Keratinocyte (primary cell): ENCODE measurements around the gene OR2F2. TPM values are rescaled to one million over a fixed set of nuclear protein-coding genes. Genes with fewer than 3 reads are reported as not detected.

Experiments
- DNase-seq: peaks from one replicate; pipeline ENCODE4 v3.0.0-alpha.2; 2011; ENCODE audit warnings: low read depth, missing footprints, low spot score
- FAIRE-seq: peaks from 2 replicates; lab custom pipeline; 2011; peaks lifted over from hg19 to GRCh38; lab: Jason Lieb, UNC
- H2AFZ ChIP-seq: 2 replicates; pipeline ENCODE4 v1.6.0; 2012; ENCODE audit warnings: low read length, control low read depth, inconsistent platforms; ENCODE audit not compliant: control insufficient read depth
- H3K27ac ChIP-seq: 2 replicates; pipeline ENCODE4 v1.5.1; 2011; ENCODE audit warnings: low read length; ENCODE audit not compliant: control insufficient read depth, insufficient read depth
- H3K27me3 ChIP-seq: 3 replicates; pipeline ENCODE4 v1.6.0; 2011; ENCODE audit warnings: low read length; ENCODE audit not compliant: control insufficient read depth, insufficient read depth; ENCODE audit errors: extremely low read depth
- H3K36me3 ChIP-seq, 2 experiments: 2 replicates in 1 of 2; 3 replicates in 1 of 2; pipeline ENCODE4 v1.5.1; 2011; ENCODE audit warnings: low read length in 2 of 2, mild to moderate bottlenecking in 1 of 2; ENCODE audit not compliant: control insufficient read depth in 2 of 2, insufficient read depth in 2 of 2; ENCODE audit errors: extremely low read depth in 1 of 2
- H3K4me1 ChIP-seq: 3 replicates; pipeline ENCODE4 v1.5.1; 2011; ENCODE audit warnings: low read length; ENCODE audit not compliant: control insufficient read depth, insufficient read depth; ENCODE audit errors: extremely low read depth
- H3K4me2 ChIP-seq: 3 replicates; pipeline ENCODE4 v1.6.0; 2011; ENCODE audit warnings: low read depth, low read length; ENCODE audit not compliant: control insufficient read depth, insufficient read depth; ENCODE audit errors: extremely low read depth
- H3K4me3 ChIP-seq, 3 experiments: fragments of 200-600 bp in 1 of 3; sonication (generic) in 1 of 3; 2 replicates in 2 of 3; 3 replicates in 1 of 3; pipeline ENCODE4 v1.5.1; 2011 to 2016; ENCODE audit warnings: low read length in 3 of 3, mild to moderate bottlenecking in 3 of 3, control low read depth in 2 of 3, inconsistent platforms in 1 of 3, low read depth in 1 of 3, mixed read lengths in 1 of 3, mixed run types in 1 of 3, moderate library complexity in 1 of 3; ENCODE audit not compliant: control insufficient read depth in 2 of 3, insufficient read depth in 2 of 3; ENCODE audit errors: extremely low read depth in 1 of 3
- H3K79me2 ChIP-seq: 2 replicates; pipeline ENCODE4 v1.6.0; 2012; ENCODE audit warnings: low read length; ENCODE audit not compliant: control insufficient read depth, insufficient read depth
- H3K9ac ChIP-seq: 3 replicates; pipeline ENCODE4 v1.6.0; 2011; ENCODE audit warnings: low read length; ENCODE audit not compliant: control insufficient read depth, insufficient read depth; ENCODE audit errors: extremely low read depth
- H3K9me1 ChIP-seq: 3 replicates; pipeline ENCODE4 v1.6.0; 2011; ENCODE audit warnings: low read length; ENCODE audit not compliant: control insufficient read depth, insufficient read depth; ENCODE audit errors: extremely low read depth
- H3K9me3 ChIP-seq: 2 replicates; pipeline ENCODE4 v1.5.1; 2012; ENCODE audit warnings: low read depth, low read length; ENCODE audit not compliant: control insufficient read depth
- H4K20me1 ChIP-seq: 3 replicates; pipeline ENCODE4 v1.6.0; 2011; ENCODE audit warnings: low read length; ENCODE audit not compliant: control insufficient read depth, insufficient read depth; ENCODE audit errors: extremely low read depth
- CTCF ChIP-seq, 3 experiments: IDR thresholded peaks in 1 of 3; conservative IDR thresholded peaks in 1 of 3; optimal IDR thresholded peaks in 1 of 3; 2 replicates in 2 of 3; 3 replicates in 1 of 3; pipeline versions ENCODE3 to v1.5.1; 2011; ENCODE audit warnings: low read length in 3 of 3, mild to moderate bottlenecking in 3 of 3, moderate library complexity in 2 of 3, control low read depth in 1 of 3, inconsistent platforms in 1 of 3; ENCODE audit not compliant: insufficient read depth in 2 of 3; ENCODE audit errors: extremely low read depth in 1 of 3
- EZH2 ChIP-seq: IDR thresholded peaks from one replicate; pipeline ENCODE4 v1.6.1; 2012; ENCODE audit warnings: inconsistent platforms, mild to moderate bottlenecking, low read length, moderate library complexity
- dilution Hi-C: fragments of 300-500 bp; cut with MboI; formaldehyde crosslinking; loops from one replicate; pipeline ENCODE4 v1.7.0; 2020; ENCODE audit warnings: low sequenced_read_pairs; ENCODE audit not compliant: extremely low pct_ligation_motif_present
- polyA plus RNA-seq, 5 experiments: library from polyadenylated mRNA; depleted of rRNA in 3 of 5; stranded (reverse) in 3 of 5; stranded (forward) in 1 of 5; unstranded in 1 of 5; fragments of >200 nt; gene quantifications; 1 replicate in 1 of 5; 2 replicates in 3 of 5; 3 replicates in 1 of 5; pipeline versions ENCODE4 v1.2.1 to v1.2.3, GENCODE V29; 2011 to 2012; ENCODE audit warnings: missing spikeins in 2 of 5, low read depth in 1 of 5, low replicate concordance in 1 of 5

The OR2F2 gene
- polyA plus RNA-seq, 1 donor (not counting 4 experiments of a cell fraction or from before 2014, with no cell fraction given) = not detected

DNA sequence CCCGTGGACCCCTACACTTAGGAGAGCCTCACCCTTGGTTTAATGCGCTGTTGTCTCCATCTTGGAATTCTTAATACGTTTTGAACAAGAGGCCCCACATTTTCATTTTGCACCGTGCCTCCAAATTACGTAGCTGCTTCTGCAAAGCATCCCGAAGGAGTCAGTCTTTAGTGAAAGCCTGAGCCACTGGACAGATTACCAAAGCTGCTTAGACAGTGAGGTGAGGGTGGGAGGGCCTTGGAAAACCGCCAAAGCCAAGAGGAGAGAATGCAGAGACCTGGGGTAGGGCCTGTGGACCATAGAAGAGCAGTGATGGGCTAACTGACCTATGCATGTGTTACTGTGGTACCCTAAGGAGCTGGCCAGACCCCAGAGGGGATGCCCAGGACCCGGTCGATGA lies 28.9 kb upstream of the OR2F2 start:
- FAIRE-seq = no peak
- no peak for TF ChIP-seq EZH2
- no peak for TF ChIP-seq CTCF (optimal IDR thresholded peaks at IDR 0.05 in 1 of 3, IDR thresholded peaks at IDR 0.05 in 1 of 3, conservative IDR thresholded peaks at IDR 0.05 in 1 of 3; ENCODE audit: extremely low read depth in 1 of 3, insufficient read depth in 2 of 3, low read length in 3 of 3)
- Histone ChIP-seq H3K27me3 (no peaks in the 10 kb centered on the region), H3K9ac (no peak overlapping the region), H4K20me1 (no peaks in the 10 kb centered on the region), H3K9me1 (no peaks in the 10 kb centered on the region), H3K4me3 (no peak overlapping the region), H3K4me2 (no peak overlapping the region), H2AFZ (no peak overlapping the region), H3K27ac (no peak overlapping the region), H3K79me2 (peaks cover 3% of the 10 kb centered on the region), H3K4me1 (peaks cover under 1% of the 10 kb centered on the region), H3K9me3 (no peaks in the 10 kb centered on the region), H3K36me3 (no peaks in the 10 kb centered on the region)
- dilution Hi-C loops = no loop called here
- no peak for DNase-seq

DNA sequence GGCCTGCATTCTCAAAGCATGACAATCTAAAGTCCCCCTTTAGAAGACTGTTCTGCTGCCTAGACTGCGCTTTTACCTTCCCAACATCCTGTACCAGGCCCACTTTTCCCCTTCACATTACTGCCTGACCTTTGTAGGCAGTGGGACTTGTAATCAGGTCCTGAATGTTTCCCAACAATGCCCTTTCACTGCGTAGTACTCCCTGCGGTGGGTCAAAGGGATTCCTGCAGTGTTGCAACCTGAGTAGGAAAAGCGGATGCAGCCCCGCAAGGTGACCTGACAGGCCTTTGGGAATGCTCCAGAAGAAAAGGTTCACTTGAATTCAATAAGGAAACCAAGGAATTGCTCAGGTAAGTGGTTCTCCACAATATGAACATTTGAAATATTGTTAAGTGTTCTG lies 28.1 kb upstream of the OR2F2 start:
- DNase-seq (no peak), FAIRE-seq (no peak)
- Histone ChIP-seq H3K4me1 (no peaks in the 10 kb centered on the region), H4K20me1 (no peaks in the 10 kb centered on the region), H3K27me3 (no peaks in the 10 kb centered on the region), H3K79me2 (no peaks in the 10 kb centered on the region), H3K4me3 (no peak overlapping the region), H3K9me1 (no peaks in the 10 kb centered on the region), H3K9ac (no peak overlapping the region), H3K27ac (no peak overlapping the region), H3K4me2 (no peak overlapping the region), H3K36me3 (no peaks in the 10 kb centered on the region), H2AFZ (no peak overlapping the region), H3K9me3 (no peaks in the 10 kb centered on the region)
- dilution Hi-C loops = no loop called here
- no peak for TF ChIP-seq EZH2
- no peak for TF ChIP-seq CTCF (optimal IDR thresholded peaks at IDR 0.05 in 1 of 3, IDR thresholded peaks at IDR 0.05 in 1 of 3, conservative IDR thresholded peaks at IDR 0.05 in 1 of 3; ENCODE audit: extremely low read depth in 1 of 3, insufficient read depth in 2 of 3, low read length in 3 of 3)
